Measurements from ENCODE around the gene ANXA6. TPM values are rescaled to one million over a fixed set of nuclear protein-coding genes. Genes with fewer than 3 reads are reported as not detected.

ANXA6 gene
- total and polyA plus RNA-seq, 2 donors (not counting 1 experiment from before 2014, with no cell fraction given), result 136 to 300 TPM

DNA sequence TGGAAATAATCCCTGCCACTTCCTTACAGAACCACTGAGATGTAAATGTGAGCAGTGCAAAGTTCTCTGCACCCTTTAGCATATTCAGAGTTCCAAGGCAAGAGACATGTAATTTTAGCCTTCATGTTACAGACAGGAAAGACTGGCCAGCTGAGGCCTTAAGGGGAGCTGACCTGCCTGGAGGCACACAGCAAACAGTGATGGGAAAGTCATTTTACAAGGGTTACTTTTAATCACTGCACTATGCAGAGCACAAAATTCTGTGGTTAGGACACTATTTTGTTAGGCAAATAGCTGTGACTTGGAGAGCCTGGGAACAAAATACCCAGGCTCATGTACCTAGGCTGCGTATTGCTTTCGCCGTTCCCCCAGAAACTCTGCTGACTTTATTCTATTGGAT, 46.6 kb downstream of the ANXA6 start:
- no peaks in the 10 kb centered on the region for H3K27me3 Mint-ChIP-seq
- no peak overlapping the region for H3K4me2 ChIP-seq (replicated peaks; ENCODE audit: low read depth, low read length, poor library complexity, severe bottlenecking)
- H4K20me1 ChIP-seq (ENCODE audit: control insufficient read depth, insufficient read depth, low read length, poor library complexity, severe bottlenecking), result peaks cover 54% of the 10 kb centered on the region
- H3K4me3 Mint-ChIP-seq, result no peak overlapping the region
- no peak for DNase-seq
- H3K36me3 ChIP-seq (replicated peaks in 1 of 2; ENCODE audit: control extremely low read depth in 1 of 2, control insufficient read depth in 1 of 2, extremely low read depth in 1 of 2, insufficient read depth in 2 of 2, low read length in 1 of 2), result peaks cover 9 to 91% of the 10 kb centered on the region in 2 experiments
- H3K27me3 ChIP-seq (replicated peaks in 1 of 4; ENCODE audit: control extremely low read depth in 1 of 4, control insufficient read depth in 3 of 4, insufficient read depth in 4 of 4, low read length in 3 of 4), result no peaks in the 10 kb centered on the region
- peak overlapping the region; percentile 70 for H3K27ac Mint-ChIP-seq
- no peak overlapping the region for H3K9ac ChIP-seq (ENCODE audit: low read length)
- peaks cover 4 to 19% of the 10 kb centered on the region in 2 donors for H3K4me1 ChIP-seq (ENCODE audit: control insufficient read depth in 2 of 2, insufficient read depth in 2 of 2, low read length in 2 of 2)
- POLR2A ChIA-PET, result interaction anchor here (0.7 kb wide), 1 partner anchor 39 kb away, joined by 4 read pairs; no protein-coding TSS in a partner anchor
- WGBS (ENCODE audit: insufficient coverage), result 35% methylated on average over 3 of the region's 3 CpGs
- no peak for ATAC-seq (ENCODE audit: low read depth)
- H3K9me3 ChIP-seq (ENCODE audit: control extremely low read depth in 1 of 3, control insufficient read depth in 2 of 3, insufficient read depth in 1 of 3, low read length in 2 of 3), result no peaks in the 10 kb centered on the region
- peaks cover 41% of the 10 kb centered on the region for H3K79me2 ChIP-seq (ENCODE audit: control insufficient read depth, insufficient read depth, low read length)
- TF ChIP-seq, protein P1, sequence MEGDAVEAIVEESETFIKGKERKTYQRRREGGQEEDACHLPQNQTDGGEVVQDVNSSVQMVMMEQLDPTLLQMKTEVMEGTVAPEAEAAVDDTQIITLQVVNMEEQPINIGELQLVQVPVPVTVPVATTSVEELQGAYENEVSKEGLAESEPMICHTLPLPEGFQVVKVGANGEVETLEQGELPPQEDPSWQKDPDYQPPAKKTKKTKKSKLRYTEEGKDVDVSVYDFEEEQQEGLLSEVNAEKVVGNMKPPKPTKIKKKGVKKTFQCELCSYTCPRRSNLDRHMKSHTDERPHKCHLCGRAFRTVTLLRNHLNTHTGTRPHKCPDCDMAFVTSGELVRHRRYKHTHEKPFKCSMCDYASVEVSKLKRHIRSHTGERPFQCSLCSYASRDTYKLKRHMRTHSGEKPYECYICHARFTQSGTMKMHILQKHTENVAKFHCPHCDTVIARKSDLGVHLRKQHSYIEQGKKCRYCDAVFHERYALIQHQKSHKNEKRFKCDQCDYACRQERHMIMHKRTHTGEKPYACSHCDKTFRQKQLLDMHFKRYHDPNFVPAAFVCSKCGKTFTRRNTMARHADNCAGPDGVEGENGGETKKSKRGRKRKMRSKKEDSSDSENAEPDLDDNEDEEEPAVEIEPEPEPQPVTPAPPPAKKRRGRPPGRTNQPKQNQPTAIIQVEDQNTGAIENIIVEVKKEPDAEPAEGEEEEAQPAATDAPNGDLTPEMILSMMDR (IDR thresholded peaks at IDR 0.05), result no peak
- TF ChIP-seq EZH2 (IDR thresholded peaks at IDR 0.05; ENCODE audit: borderline replicate concordance, insufficient read depth, low read depth, low read length, poor library complexity, severe bottlenecking), result no peak
- H2AFZ ChIP-seq (ENCODE audit: insufficient read depth, low read depth, low read length, poor library complexity, severe bottlenecking), result no peak overlapping the region
- intact Hi-C loops (cut with micrococcal nuclease), result no loop called here
- H3K27ac ChIP-seq (ENCODE audit: low read length in 2 of 2), result peak overlapping the region in 1 of 2 donors; percentile 11
- H3K4me3 ChIP-seq (ENCODE audit: control extremely low read depth in 1 of 5, extremely low read depth in 1 of 5, insufficient read depth in 1 of 5, low read depth in 2 of 5, low read length in 4 of 5), result no peak overlapping the region
- peaks cover 35% of the 10 kb centered on the region for H3K4me1 Mint-ChIP-seq
- no peaks in the 10 kb centered on the region for H3K9me3 Mint-ChIP-seq (ENCODE audit: insufficient read depth)
- CTCF ChIA-PET, result interaction anchor here (0.7 to 48.0 kb wide), 11 partner anchors 8 to 205 kb away, joined by 3 to 1701 read pairs (median 5); partner anchors contain the start of gene ANXA6

DNA sequence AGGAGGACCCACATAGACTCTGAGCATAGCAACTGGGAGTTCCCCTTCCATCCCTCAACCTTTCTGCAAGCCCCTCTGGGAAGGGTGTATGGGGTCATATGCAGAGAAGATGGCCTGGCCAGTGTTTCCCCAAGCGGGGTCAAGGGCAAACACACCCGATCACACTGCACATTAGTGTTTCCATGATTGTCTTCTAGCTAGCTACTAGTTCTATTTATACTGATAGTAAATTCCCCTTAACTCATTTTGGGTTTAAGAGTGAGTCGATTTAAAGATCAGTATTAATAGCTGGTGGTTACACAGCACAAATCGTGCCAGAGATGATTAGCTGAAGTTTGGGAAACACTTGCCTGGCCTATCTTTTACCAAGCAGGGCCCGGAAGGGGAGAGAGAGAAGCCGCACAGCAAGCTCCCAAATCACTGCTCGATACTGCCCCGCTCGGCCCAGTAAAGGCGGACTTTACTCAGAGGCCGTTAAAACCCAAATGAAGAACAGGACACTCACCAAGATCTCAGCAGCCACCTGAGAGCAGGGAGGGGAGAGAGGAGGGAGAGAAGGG, 47.4 kb downstream of the ANXA6 start:
- H3K9me3 ChIP-seq (ENCODE audit: control extremely low read depth in 1 of 3, control insufficient read depth in 2 of 3, insufficient read depth in 1 of 3, low read length in 2 of 3), result no peaks in the 10 kb centered on the region
- H2AFZ ChIP-seq (ENCODE audit: insufficient read depth, low read depth, low read length, poor library complexity, severe bottlenecking), result no peak overlapping the region
- peaks cover 30% of the 10 kb centered on the region for H3K4me1 Mint-ChIP-seq
- H3K36me3 ChIP-seq (replicated peaks in 1 of 2; ENCODE audit: control extremely low read depth in 1 of 2, control insufficient read depth in 1 of 2, extremely low read depth in 1 of 2, insufficient read depth in 2 of 2, low read length in 1 of 2), result peaks cover 9 to 91% of the 10 kb centered on the region in 2 experiments
- peaks cover 4 to 20% of the 10 kb centered on the region in 2 donors for H3K4me1 ChIP-seq (ENCODE audit: control insufficient read depth in 2 of 2, insufficient read depth in 2 of 2, low read length in 2 of 2)
- H3K4me3 ChIP-seq (ENCODE audit: control extremely low read depth in 1 of 5, extremely low read depth in 1 of 5, insufficient read depth in 1 of 5, low read depth in 2 of 5, low read length in 4 of 5), result no peak overlapping the region
- no peak overlapping the region for H3K4me2 ChIP-seq (replicated peaks; ENCODE audit: low read depth, low read length, poor library complexity, severe bottlenecking)
- TF ChIP-seq, protein P1 (IDR thresholded peaks at IDR 0.05), result no peak
- no peak for TF ChIP-seq EZH2 (IDR thresholded peaks at IDR 0.05; ENCODE audit: borderline replicate concordance, insufficient read depth, low read depth, low read length, poor library complexity, severe bottlenecking)
- POLR2A ChIA-PET, result interaction anchor here (0.6 kb wide), 1 partner anchor 17 kb away, joined by 3 read pairs; no protein-coding TSS in a partner anchor
- H3K4me3 Mint-ChIP-seq, result no peak overlapping the region
- H3K79me2 ChIP-seq (ENCODE audit: control insufficient read depth, insufficient read depth, low read length), result peaks cover 41% of the 10 kb centered on the region
- intact Hi-C loops (cut with micrococcal nuclease), result no loop called here
- no CpG with 5 or more reads among the region's 11 CpGs for WGBS (ENCODE audit: insufficient coverage)
- no peaks in the 10 kb centered on the region for H3K27me3 ChIP-seq (replicated peaks in 1 of 4; ENCODE audit: control extremely low read depth in 1 of 4, control insufficient read depth in 3 of 4, insufficient read depth in 4 of 4, low read length in 3 of 4)
- peak overlapping the region; percentile 70 for H3K27ac Mint-ChIP-seq
- CTCF ChIA-PET, result interaction anchor here (0.5 to 48.0 kb wide), 11 partner anchors 8 to 206 kb away, joined by 3 to 1701 read pairs (median 5); partner anchors contain the start of gene ANXA6
- H3K27me3 Mint-ChIP-seq, result no peaks in the 10 kb centered on the region
- ATAC-seq (ENCODE audit: low read depth), result no peak
- no peak overlapping the region for H3K9ac ChIP-seq (ENCODE audit: low read length)
- peak overlapping the region in 1 of 2 donors; percentile 28 for H3K27ac ChIP-seq (ENCODE audit: low read length in 2 of 2)
- no peak for DNase-seq
- H3K9me3 Mint-ChIP-seq (ENCODE audit: insufficient read depth), result no peaks in the 10 kb centered on the region
- H4K20me1 ChIP-seq (ENCODE audit: control insufficient read depth, insufficient read depth, low read length, poor library complexity, severe bottlenecking), result peaks cover 53% of the 10 kb centered on the region

Measured in B cell (primary cell).